Activated CD8-positive, alpha-beta T cell treated with anti-CD3 and anti-CD28 coated beads, Interleukin-2, amount 10 ng/mL, durations not matched to agents 7 days and 5 days (primary cell): Measurements from ENCODE around the gene ADORA2B. TPM values are rescaled to one million over a fixed set of nuclear protein-coding genes. Genes with fewer than 3 reads are reported as not detected.

Experiments used
- ATAC-seq: fragments of 150-1000 bp; cut with Tn5 transposase; one replicate; pipeline ENCODE4 v1.10.0; 2021; ENCODE audit warnings: moderate library complexity
- CTCF ChIA-PET: fragments of 350-600 bp; sonication (Branson Sonifier 250); formaldehyde crosslinking; loops from one replicate; lab custom pipeline; 2021; ENCODE audit warnings: antibody characterized with exemption; lab: Charles Lee
- POLR2A ChIA-PET: fragments of 350-600 bp; sonication (Branson Sonifier 250); formaldehyde crosslinking; loops from one replicate; lab custom pipeline; 2021; ENCODE audit warnings: antibody characterized with exemption; lab: Charles Lee
- DNase-seq: peaks from one replicate; pipeline ENCODE4 v3.0.0-alpha.2; 2020
- H3K27ac Mint-ChIP-seq: one replicate; pipeline ENCODE4 v1.8.0; 2021; ENCODE audit warnings: mild to moderate bottlenecking, mixed read lengths
- H3K27me3 Mint-ChIP-seq: one replicate; pipeline ENCODE4 v1.8.0; 2021; ENCODE audit warnings: low read depth, mixed read lengths
- H3K36me3 Mint-ChIP-seq: one replicate; pipeline ENCODE4 v1.8.0; 2021; ENCODE audit warnings: low read depth, mixed read lengths
- H3K4me1 Mint-ChIP-seq: one replicate; pipeline ENCODE4 v1.8.0; 2021; ENCODE audit warnings: low read depth, mixed read lengths
- H3K4me3 Mint-ChIP-seq: one replicate; pipeline ENCODE4 v1.8.0; 2021; ENCODE audit warnings: mild to moderate bottlenecking, mixed read lengths
- H3K9me3 Mint-ChIP-seq: one replicate; pipeline ENCODE4 v1.8.0; 2022; ENCODE audit warnings: mixed read lengths; ENCODE audit not compliant: insufficient read depth
- total RNA-seq, 2 experiments: library from RNA; stranded (reverse); gene quantifications; one replicate each; pipeline ENCODE4 v1.2.3, GENCODE V29; 2021

The ADORA2B gene
- total RNA-seq, 2 experiments from 2014 or later: 1.7 to 2.9 TPM

DNA sequence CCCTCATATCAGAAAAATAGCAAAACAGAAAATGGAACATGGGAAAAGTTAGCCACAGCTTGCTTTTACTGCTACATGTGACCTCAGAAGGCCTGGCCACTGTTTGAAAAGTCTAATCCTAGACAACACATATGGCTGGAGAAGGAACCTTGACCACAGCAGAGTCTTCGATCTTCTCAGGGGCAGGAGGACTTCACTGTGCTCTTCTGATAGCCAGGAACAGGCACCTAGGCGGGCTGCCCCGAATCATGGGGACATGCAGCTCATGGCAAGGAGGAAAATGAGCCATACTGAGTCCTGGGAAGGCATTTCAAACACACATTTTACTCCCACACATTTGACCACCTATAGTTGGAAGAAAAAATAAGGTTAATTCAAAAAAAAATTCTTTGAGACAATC lies 31.1 kb upstream of the ADORA2B start:
- H3K27me3 Mint-ChIP-seq: peaks cover 10% of the 10 kb centered on the region
- no peak overlapping the region for H3K4me3 Mint-ChIP-seq
- no peaks in the 10 kb centered on the region for H3K4me1 Mint-ChIP-seq
- ChIA-PET POLR2A (interaction anchor here (0.5 kb wide), 1 partner anchor 1584 kb away, joined by 3 read pairs; no protein-coding TSS in a partner anchor), CTCF (no interaction called here)
- H3K9me3 Mint-ChIP-seq: no peaks in the 10 kb centered on the region
- DNase-seq: no peak
- H3K27ac Mint-ChIP-seq: no peak overlapping the region
- no peak for ATAC-seq
- no peaks in the 10 kb centered on the region for H3K36me3 Mint-ChIP-seq

DNA sequence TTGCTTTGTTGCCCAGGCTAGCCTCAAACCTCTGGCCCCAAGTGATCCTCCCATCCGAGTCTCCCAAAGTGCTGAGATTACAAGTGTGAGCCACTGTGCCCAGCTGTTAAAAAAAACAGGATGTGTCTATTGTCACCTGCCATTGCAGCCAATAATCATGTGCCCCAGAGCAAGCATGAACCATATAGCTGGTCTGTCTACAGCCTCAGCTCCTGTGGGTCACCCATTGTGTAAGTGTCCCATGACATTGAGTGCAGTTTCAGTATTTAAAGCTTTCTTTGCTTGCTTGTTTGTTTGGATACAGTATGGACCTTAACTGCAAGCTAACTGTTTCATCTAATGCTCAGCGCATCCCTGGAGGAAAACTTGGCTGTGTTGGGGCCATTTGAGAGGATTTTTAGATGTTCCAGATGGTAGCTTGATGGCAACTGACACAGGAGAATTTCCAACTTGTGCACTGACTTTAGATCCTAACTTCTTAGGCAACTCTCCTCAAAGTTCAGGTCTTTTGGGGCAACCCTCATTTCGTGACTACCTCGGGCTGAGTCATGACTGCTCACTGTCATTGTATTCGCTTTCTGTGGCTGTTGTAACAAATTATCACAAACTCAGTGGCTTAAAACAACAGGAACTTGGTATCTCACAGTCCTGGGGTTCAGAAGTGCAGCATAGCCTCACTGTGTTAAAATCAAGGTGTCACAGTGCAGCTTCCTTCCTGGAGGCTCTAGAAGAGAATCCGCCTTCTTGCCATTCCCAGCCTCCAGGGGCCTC lies 30.3 kb upstream of the ADORA2B start:
- Mint-ChIP-seq H3K36me3 (no peaks in the 10 kb centered on the region), H3K4me1 (no peaks in the 10 kb centered on the region), H3K27me3 (peaks cover 10% of the 10 kb centered on the region), H3K4me3 (no peak overlapping the region), H3K9me3 (no peaks in the 10 kb centered on the region), H3K27ac (no peak overlapping the region)
- POLR2A ChIA-PET: no interaction called here
- DNase-seq: no peak
- CTCF ChIA-PET: interaction anchor here (1.3 kb wide), 1 partner anchor 30 kb away, joined by 3 read pairs; the partner anchor contains the start of gene ADORA2B
- no peak for ATAC-seq

DNA sequence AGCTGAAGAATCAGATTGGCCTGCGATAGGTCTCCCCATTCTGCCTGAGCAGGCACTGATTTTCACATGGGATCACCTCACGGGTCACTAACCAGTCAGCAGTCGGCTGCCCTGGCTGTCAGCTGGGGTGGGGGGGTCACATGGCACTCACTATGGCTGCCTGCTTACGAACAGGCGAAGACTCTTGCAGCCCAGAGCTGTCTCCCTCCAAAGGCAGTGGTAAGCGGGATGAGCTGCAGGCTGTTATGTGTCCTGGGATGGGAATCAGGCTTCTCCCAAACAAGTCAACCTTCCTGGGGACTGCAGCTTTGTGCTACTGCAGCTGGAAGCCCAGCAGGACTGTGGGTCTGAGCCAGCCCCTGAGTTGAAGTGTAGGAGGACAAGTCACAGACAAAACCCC lies 29.0 kb upstream of the ADORA2B start:
- H3K9me3 Mint-ChIP-seq: no peaks in the 10 kb centered on the region
- POLR2A ChIA-PET: no interaction called here
- DNase-seq (no peak), ATAC-seq (no peak)
- peaks cover 14% of the 10 kb centered on the region for H3K27me3 Mint-ChIP-seq
- no peaks in the 10 kb centered on the region for H3K4me1 Mint-ChIP-seq
- CTCF ChIA-PET: no interaction called here
- H3K4me3 Mint-ChIP-seq: no peak overlapping the region
- H3K27ac Mint-ChIP-seq: no peak overlapping the region
- H3K36me3 Mint-ChIP-seq: no peaks in the 10 kb centered on the region

DNA sequence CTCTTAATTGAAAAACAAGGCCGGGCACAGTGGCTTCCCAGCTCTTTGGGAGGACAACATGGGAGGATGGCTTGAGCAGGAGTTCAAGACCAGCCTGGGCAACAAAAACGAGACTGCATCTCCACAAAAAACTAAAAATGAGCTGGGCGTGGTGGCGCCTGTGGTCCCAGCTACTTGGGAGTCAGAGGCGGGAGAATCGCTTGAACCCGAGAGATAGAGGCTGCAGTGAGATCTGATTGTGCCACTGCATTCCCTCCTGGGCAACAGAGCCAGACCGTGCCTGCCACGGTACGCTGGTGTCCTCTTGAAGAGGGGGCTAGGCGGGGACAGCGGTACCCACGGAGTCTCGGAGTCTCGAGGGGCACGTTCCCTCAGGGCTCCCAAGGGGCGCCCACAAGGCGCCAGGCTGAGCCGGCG lies 27.9 kb upstream of the ADORA2B start:
- ChIA-PET POLR2A (no interaction called here), CTCF (interaction anchor here (0.7 kb wide), 1 partner anchor 28 kb away, joined by 3 read pairs; the partner anchor contains the start of gene ADORA2B)
- Mint-ChIP-seq H3K4me1 (no peaks in the 10 kb centered on the region), H3K4me3 (no peak overlapping the region), H3K9me3 (no peaks in the 10 kb centered on the region), H3K27me3 (peaks cover 16% of the 10 kb centered on the region), H3K27ac (no peak overlapping the region), H3K36me3 (no peaks in the 10 kb centered on the region)
- no peak for ATAC-seq
- no peak for DNase-seq

DNA sequence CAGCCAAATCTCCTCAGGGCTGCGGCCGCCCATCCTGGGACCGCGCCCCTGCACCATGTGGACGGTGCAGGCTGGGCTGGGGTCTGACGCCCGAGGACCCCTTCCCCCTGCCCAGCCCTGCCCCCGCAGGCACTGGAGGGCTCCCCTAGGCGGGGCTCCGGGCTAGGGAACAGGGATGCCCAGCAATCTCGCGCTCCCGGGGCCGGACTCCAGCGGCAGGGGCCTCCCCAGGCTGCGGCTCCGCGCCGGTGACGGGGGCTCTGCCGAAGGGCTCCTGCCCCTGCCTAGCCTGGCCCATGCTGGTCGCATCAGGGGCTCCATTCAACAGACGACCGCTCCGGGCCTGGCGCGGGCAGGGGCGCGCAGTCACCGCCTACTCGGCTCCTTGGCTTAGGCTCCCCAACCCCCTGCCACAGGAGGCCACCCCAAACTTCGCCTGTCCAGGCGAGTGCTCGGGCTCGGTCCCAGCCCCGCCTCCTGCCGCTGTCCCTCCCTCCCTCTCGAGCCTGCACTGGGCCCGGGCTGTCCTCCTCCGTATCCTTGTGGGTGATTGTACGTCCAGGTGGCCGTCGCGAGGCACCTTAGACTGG lies 27.4 kb upstream of the ADORA2B start:
- Mint-ChIP-seq H3K27ac (no peak overlapping the region), H3K4me3 (no peak overlapping the region), H3K4me1 (no peaks in the 10 kb centered on the region), H3K9me3 (no peaks in the 10 kb centered on the region), H3K27me3 (peaks cover 19% of the 10 kb centered on the region), H3K36me3 (no peaks in the 10 kb centered on the region)
- CTCF ChIA-PET: no interaction called here
- ATAC-seq (no peak), DNase-seq (no peak)
- POLR2A ChIA-PET: no interaction called here

DNA sequence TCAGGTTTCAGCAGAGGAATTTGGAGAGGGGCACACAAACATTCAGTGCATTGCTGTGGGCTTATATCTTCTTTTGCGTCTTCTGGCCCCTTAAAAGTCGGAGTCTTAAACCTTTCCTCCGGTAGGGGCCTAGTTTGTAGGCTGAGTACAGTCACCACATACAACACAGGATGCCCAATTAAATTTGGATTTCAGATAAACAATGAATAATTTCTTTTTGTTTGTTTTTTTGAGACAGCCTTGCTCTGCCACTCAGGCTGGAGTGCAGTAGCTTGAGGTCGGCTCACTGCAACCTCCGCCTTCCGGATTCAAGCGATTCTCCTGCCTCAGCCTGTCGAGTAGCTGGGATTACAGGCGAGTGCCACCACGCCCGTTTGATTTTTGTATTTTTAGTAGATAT lies 26.7 kb upstream of the ADORA2B start:
- peaks cover 19% of the 10 kb centered on the region for H3K27me3 Mint-ChIP-seq
- no peaks in the 10 kb centered on the region for H3K4me1 Mint-ChIP-seq
- H3K9me3 Mint-ChIP-seq: no peaks in the 10 kb centered on the region
- no peak overlapping the region for H3K27ac Mint-ChIP-seq
- no peak overlapping the region for H3K4me3 Mint-ChIP-seq
- ATAC-seq: no peak
- DNase-seq: no peak
- H3K36me3 Mint-ChIP-seq: no peaks in the 10 kb centered on the region
- ChIA-PET POLR2A (no interaction called here), CTCF (no interaction called here)

DNA sequence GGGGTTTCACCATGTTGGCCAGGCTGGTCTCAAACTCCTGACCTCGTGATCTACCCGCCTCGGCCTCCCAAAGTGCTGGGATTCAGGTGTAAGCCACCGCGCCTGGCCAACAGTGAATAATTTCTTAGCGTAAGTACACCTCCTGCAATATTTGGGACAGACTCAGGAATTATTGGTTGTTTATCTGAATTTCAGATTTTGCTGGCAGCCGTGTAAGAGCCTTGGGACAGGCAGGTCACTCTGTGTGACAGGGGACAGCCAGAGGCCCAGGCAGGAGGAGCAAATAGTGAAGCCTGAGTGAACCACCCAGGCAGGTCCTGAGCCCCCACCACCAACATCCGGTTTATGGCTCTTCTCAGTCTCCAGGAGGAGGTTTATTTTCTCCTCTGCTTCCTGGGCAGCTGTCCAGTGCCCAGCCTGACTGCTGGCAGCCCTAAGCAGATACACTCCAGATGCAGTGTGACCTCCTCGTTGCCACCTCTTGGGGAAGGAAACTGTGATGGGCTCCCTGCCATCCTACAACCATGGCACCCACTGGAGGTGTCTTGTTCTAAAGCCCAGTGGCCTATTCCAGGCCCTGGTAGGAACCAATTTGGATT lies 26.2 kb upstream of the ADORA2B start:
- Mint-ChIP-seq H3K27me3 (peaks cover 21% of the 10 kb centered on the region), H3K36me3 (no peaks in the 10 kb centered on the region), H3K4me3 (no peak overlapping the region), H3K27ac (no peak overlapping the region), H3K4me1 (no peaks in the 10 kb centered on the region), H3K9me3 (no peaks in the 10 kb centered on the region)
- no peak for ATAC-seq
- CTCF ChIA-PET: no interaction called here
- no peak for DNase-seq
- POLR2A ChIA-PET: no interaction called here

DNA sequence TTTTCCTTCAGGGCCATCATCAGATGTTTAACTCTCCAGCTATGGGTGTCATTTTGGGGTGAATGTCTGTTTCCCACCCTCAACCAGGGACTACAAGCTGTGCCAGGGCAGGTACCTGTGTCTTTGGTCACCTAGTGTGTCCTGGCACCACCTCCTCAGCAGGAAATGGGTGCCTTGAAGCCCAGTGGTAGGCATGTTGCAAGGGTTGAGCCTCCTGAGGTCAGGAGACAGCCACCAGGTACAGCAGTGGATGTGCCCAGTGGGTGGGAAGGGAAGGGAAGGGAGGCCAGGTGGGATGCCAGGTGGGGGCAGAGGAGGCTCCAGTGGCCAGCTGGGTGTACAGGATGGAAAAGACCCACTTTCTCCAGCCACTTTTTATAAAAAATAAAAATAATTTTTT lies 25.5 kb upstream of the ADORA2B start:
- no peak for ATAC-seq
- no peak for DNase-seq
- Mint-ChIP-seq H3K27ac (no peak overlapping the region), H3K27me3 (peaks cover 21% of the 10 kb centered on the region), H3K9me3 (no peaks in the 10 kb centered on the region), H3K4me1 (no peaks in the 10 kb centered on the region), H3K4me3 (no peak overlapping the region), H3K36me3 (no peaks in the 10 kb centered on the region)
- ChIA-PET CTCF (no interaction called here), POLR2A (no interaction called here)

DNA sequence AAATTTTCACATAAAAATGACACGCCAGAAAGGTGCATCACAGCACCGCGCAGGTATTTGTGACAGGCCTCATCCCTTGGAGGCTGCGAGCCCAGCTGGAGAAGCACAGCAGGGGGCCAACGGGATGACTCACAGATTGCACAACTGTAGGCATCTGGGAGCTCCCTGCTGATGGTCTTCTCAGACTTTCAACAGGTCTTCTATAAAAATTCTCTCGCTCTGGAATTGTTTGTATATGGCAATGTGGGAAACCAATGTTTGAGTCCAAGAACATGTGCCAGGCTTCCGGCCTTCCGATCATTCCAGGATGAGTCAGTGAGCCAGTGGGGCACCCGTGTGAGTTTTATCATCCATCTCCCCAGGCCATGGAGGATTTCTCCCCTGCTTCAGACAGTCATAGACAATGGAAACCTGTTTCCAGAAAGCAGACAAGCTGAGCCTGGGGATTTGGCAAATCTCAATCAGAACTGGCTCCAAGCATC lies 24.1 kb upstream of the ADORA2B start:
- H3K4me1 Mint-ChIP-seq: no peaks in the 10 kb centered on the region
- no peak overlapping the region for H3K4me3 Mint-ChIP-seq
- no peak for ATAC-seq
- no peaks in the 10 kb centered on the region for H3K36me3 Mint-ChIP-seq
- POLR2A ChIA-PET: no interaction called here
- no peak overlapping the region for H3K27ac Mint-ChIP-seq
- H3K9me3 Mint-ChIP-seq: no peaks in the 10 kb centered on the region
- CTCF ChIA-PET: no interaction called here
- peaks cover 21% of the 10 kb centered on the region for H3K27me3 Mint-ChIP-seq
- no peak for DNase-seq

DNA sequence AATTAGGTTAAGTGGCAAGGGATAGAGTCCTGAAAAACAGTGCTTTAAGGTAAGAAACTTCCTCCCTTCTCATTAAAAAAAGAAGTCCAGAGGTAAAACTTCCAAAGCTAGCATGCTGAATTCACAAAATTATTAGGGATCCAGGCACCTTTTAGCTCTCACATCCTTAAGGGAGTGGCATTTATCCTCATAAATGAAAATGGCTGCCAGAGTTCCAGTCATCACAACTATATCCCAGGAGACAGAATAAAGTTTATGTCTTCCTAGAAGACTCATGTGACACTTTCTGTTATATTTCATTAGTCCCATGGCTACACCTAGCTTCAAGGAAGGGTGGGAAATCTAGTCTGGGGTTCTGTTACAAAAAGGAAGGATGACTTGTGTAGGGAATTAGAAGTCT lies 23.3 kb upstream of the ADORA2B start:
- ATAC-seq: no peak
- Mint-ChIP-seq H3K9me3 (no peaks in the 10 kb centered on the region), H3K36me3 (no peaks in the 10 kb centered on the region), H3K27me3 (peaks cover 22% of the 10 kb centered on the region), H3K27ac (no peak overlapping the region), H3K4me1 (no peaks in the 10 kb centered on the region), H3K4me3 (no peak overlapping the region)
- POLR2A ChIA-PET: no interaction called here
- CTCF ChIA-PET: no interaction called here
- DNase-seq: no peak

DNA sequence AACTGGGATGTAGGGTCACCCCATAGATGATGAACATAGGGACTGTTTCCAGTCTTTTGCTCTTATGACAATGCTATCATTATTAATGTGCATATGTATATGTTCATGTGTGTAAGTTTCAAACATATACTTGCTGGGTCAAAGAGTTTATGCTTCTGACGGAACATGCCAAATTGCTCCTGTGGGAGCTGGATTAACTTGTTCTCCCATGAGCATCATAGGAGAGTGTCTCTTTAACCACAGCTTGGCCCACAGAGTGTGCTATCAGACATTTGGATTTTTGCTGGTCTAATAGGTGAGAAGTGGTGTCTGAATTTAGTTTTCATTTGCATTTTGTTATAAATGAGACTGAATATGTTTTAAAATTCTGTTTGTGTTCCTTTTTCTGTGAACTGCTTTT lies 22.3 kb upstream of the ADORA2B start:
- Mint-ChIP-seq H3K27ac (no peak overlapping the region), H3K27me3 (peaks cover 18% of the 10 kb centered on the region), H3K9me3 (no peaks in the 10 kb centered on the region), H3K4me1 (no peaks in the 10 kb centered on the region), H3K36me3 (no peaks in the 10 kb centered on the region), H3K4me3 (no peak overlapping the region)
- ChIA-PET CTCF (no interaction called here), POLR2A (no interaction called here)
- ATAC-seq (no peak), DNase-seq (no peak)

DNA sequence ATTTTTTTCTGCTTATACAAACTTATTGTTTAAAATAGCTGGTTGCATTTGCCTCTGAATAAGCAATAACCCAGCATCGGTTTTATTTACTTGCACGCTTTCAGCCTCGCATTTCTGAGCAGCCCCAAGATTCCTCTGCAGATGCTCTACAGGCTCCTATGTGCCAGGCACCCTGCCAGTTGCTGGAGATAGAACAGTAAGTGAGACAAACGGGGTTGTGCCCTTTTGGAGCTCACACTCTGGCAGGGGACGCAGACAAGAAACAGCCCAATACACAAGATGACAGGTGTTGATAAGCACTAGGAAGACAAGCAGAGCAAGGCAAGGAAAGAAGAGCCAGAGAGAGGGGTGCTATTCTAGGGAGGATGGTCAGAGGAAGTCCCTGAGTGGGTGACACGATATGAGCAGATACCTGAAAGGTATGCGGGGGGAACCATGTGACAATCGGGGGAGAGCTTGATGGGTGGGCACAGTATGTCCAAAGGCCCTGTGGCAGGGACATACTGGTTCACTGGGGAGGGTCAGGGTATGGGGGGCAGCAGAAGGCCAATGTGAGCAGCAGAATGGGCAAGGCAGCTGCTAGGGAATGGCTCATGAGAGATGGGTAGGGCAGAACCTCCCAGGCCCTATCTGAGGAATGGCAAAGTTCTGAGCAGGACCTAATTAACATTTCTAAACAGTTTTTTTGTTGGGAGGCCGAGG lies 18.7 kb upstream of the ADORA2B start:
- no peaks in the 10 kb centered on the region for H3K9me3 Mint-ChIP-seq
- DNase-seq (no peak), ATAC-seq (no peak)
- ChIA-PET CTCF (no interaction called here), POLR2A (no interaction called here)
- peaks cover 28% of the 10 kb centered on the region for H3K27me3 Mint-ChIP-seq
- H3K36me3 Mint-ChIP-seq: no peaks in the 10 kb centered on the region
- no peak overlapping the region for H3K4me3 Mint-ChIP-seq
- H3K4me1 Mint-ChIP-seq: peaks cover 2% of the 10 kb centered on the region
- no peak overlapping the region for H3K27ac Mint-ChIP-seq
